Activated naive CD4-positive, alpha-beta T cell (primary cell): ENCODE data around the gene CRELD1.
"Not testable (repeated sequence)": the region's sequence is repeated elsewhere in the genome, so short reads cannot be mapped to it uniquely, and the experiment has no call there.

Experiments
- DNase-seq, 4 experiments: peaks; one replicate each; lab custom pipeline; 2025; lab: John Stamatoyannopoulos, UW

The CRELD1 gene

GRCh38 chr3:9935966-9936510 lies 2.4 kb downstream of the CRELD1 start:
- no peak for DNase-seq

- DNase-seq = no peak
Observed at GRCh38 chr3:9937486-9938238, 4.0 kb downstream of the CRELD1 start.

GRCh38 chr3:9938966-9939365 lies 5.3 kb downstream of the CRELD1 start:
- no peak for DNase-seq

GRCh38 chr3:9939906-9940305 lies 6.3 kb downstream of the CRELD1 start:
- not testable (repeated sequence) for DNase-seq

- DNase-seq = no peak
Observed at GRCh38 chr3:9940746-9941145, 7.1 kb downstream of the CRELD1 start.

GRCh38 chr3:9942164-9942563 lies 8.5 kb downstream of the CRELD1 start:
- DNase-seq = no peak

- no peak for DNase-seq
Observed at GRCh38 chr3:9942934-9943690, 9.5 kb downstream of the CRELD1 start.

GRCh38 chr3:9944271-9944670 lies 10.6 kb downstream of the CRELD1 start:
- no peak for DNase-seq

GRCh38 chr3:9945358-9945757 lies 11.7 kb downstream of the CRELD1 start:
- DNase-seq = no peak

- DNase-seq = peak; percentile 50 to 81 (median 56)
Observed at GRCh38 chr3:9946112-9947024, 12.7 kb downstream of the CRELD1 start.

GRCh38 chr3:9947025-9947995 lies 13.7 kb downstream of the CRELD1 start:
- DNase-seq = no peak

- no peak for DNase-seq
Observed at GRCh38 chr3:9948586-9948985, 15.0 kb downstream of the CRELD1 start.

- no peak for DNase-seq
Observed at GRCh38 chr3:9949115-9949514, 15.5 kb downstream of the CRELD1 start.

- DNase-seq = no peak
Observed at GRCh38 chr3:9949626-9950025, 16.0 kb downstream of the CRELD1 start.

- DNase-seq = no peak
Observed at GRCh38 chr3:9951126-9951525, 17.5 kb downstream of the CRELD1 start.

- no peak for DNase-seq
Observed at GRCh38 chr3:9951598-9951961, 17.9 kb downstream of the CRELD1 start.

- DNase-seq = peak in 3 of 4 experiments; percentile 15 to 56 (median 24)
Observed at GRCh38 chr3:9951962-9952805, 18.6 kb downstream of the CRELD1 start, which contains the start of gene PRRT3. TSS of gene PRRT3 (minus strand) at chr3:9952408. CDS start at chr3:9950115, 2,293 bp downstream.

GRCh38 chr3:9955067-9955502 lies 21.5 kb downstream of the CRELD1 start:
- DNase-seq = no peak

GRCh38 chr3:9955611-9956352 lies 22.1 kb downstream of the CRELD1 start:
- DNase-seq = no peak
